ENCODE results near the gene RND2. TPM values are rescaled to one million over a fixed set of nuclear protein-coding genes. Genes with fewer than 3 reads are reported as not detected.

The RND2 gene
- total and polyA plus RNA-seq, 2 of the 13 experiments (the other 11 are each of a cell fraction or from before 2014, with no cell fraction given) = 0.05 to 0.11 TPM

GRCh38 chr17:43020789-43021740 lies 4.0 kb upstream of the RND2 start (continued):
- TF ChIP-seq ZNF629 (CRISPR knock-in tag; conservative IDR thresholded peaks at IDR 0.05) (no peak), TFE3 (CRISPR knock-in tag; IDR thresholded peaks at IDR 0.05) (peak; percentile 69), CREM (IDR thresholded peaks at IDR 0.05) (no peak), CREM (CRISPR knock-in tag; IDR thresholded peaks at IDR 0.05) (no peak), ZNF34 (CRISPR knock-in tag; IDR thresholded peaks at IDR 0.05; ENCODE audit: borderline replicate concordance) (no peak), ZNF12 (CRISPR knock-in tag; IDR thresholded peaks at IDR 0.05) (0 out of 2 replicates have a peak, but pooled peaks have one; percentile 7), POLR2A (IDR thresholded peaks at IDR 0.05; ENCODE audit: insufficient read depth in 1 of 2, low read depth in 2 of 2, low read length in 2 of 2) (peak; percentile 47 to 53; a peak in 3 of 4 replicates), HDAC2 (CRISPR knock-in tag; IDR thresholded peaks at IDR 0.05) (peak; percentile 65; the same call in 1 of the 2 replicates), SMARCC2 (IDR thresholded peaks at IDR 0.05) (no peak), ZNF772 (CRISPR knock-in tag; IDR thresholded peaks at IDR 0.05) (peak; percentile 16; the same call in 1 of the 2 replicates), HDAC6 (IDR thresholded peaks at IDR 0.05; ENCODE audit: low read depth, low read length) (no peak), AGO1 (IDR thresholded peaks at IDR 0.05; ENCODE audit: low read depth, low read length, poor library complexity, severe bottlenecking) (peak; percentile 20), ZNF431 (CRISPR knock-in tag; IDR thresholded peaks at IDR 0.05; ENCODE audit: borderline replicate concordance, low read depth) (peak; percentile 81; the same call in 1 of the 2 replicates), ZBTB49 (CRISPR knock-in tag; IDR thresholded peaks at IDR 0.05; ENCODE audit: borderline replicate concordance) (no peak), KLF13 (CRISPR knock-in tag; IDR thresholded peaks at IDR 0.05) (no peak), TRAFD1 (CRISPR knock-in tag; IDR thresholded peaks at IDR 0.05; ENCODE audit: borderline replicate concordance) (no peak), BRD4 (CRISPR knock-in tag; IDR thresholded peaks at IDR 0.05) (peak; percentile 22; the same call in 1 of the 2 replicates)
- TF ChIP-seq, protein P1, sequence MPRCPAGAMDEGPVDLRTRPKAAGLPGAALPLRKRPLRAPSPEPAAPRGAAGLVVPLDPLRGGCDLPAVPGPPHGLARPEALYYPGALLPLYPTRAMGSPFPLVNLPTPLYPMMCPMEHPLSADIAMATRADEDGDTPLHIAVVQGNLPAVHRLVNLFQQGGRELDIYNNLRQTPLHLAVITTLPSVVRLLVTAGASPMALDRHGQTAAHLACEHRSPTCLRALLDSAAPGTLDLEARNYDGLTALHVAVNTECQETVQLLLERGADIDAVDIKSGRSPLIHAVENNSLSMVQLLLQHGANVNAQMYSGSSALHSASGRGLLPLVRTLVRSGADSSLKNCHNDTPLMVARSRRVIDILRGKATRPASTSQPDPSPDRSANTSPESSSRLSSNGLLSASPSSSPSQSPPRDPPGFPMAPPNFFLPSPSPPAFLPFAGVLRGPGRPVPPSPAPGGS (CRISPR knock-in tag; IDR thresholded peaks at IDR 0.05) = no peak
- TF ChIP-seq, protein P2, sequence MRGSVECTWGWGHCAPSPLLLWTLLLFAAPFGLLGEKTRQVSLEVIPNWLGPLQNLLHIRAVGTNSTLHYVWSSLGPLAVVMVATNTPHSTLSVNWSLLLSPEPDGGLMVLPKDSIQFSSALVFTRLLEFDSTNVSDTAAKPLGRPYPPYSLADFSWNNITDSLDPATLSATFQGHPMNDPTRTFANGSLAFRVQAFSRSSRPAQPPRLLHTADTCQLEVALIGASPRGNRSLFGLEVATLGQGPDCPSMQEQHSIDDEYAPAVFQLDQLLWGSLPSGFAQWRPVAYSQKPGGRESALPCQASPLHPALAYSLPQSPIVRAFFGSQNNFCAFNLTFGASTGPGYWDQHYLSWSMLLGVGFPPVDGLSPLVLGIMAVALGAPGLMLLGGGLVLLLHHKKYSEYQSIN (CRISPR knock-in tag; IDR thresholded peaks at IDR 0.05; ENCODE audit: borderline replicate concordance) = no peak
- TF ChIP-seq, protein P3, sequence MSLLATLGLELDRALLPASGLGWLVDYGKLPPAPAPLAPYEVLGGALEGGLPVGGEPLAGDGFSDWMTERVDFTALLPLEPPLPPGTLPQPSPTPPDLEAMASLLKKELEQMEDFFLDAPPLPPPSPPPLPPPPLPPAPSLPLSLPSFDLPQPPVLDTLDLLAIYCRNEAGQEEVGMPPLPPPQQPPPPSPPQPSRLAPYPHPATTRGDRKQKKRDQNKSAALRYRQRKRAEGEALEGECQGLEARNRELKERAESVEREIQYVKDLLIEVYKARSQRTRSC (CRISPR knock-in tag; IDR thresholded peaks at IDR 0.05; ENCODE audit: low read depth) = no peak; the same call in 1 of the 2 replicates

Data from HepG2 (cell line).